ENCODE results near the gene CGB2. TPM values are rescaled to one million over a fixed set of nuclear protein-coding genes. Genes with fewer than 3 reads are reported as not detected.
A peak's percentile ranks its signal among the peaks of the same experiment; 100 is the strongest.

CGB2 gene
- total and polyA plus RNA-seq, 2 donors (not counting 1 experiment from before 2014, with no cell fraction given) = not detected

DNA sequence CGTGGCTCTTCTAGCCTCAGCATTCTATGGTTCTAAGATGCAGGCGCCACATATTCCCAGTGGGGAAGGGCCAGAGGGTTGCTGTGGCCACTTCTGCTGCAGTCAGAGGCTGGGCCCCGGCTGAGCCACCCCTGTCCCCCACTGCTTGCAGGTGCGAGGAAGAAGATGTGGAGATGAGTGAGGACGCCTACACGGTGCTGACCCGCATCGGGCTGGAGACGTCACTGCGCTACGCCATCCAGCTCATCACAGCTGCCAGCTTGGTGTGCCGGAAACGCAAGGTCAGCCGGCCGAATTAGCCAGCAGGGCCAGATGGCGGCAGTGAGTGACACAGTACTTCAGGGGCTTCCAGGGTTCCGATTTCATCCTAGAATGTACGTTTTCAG, 16.8 kb upstream of the CGB2 start:
- no peaks in the 10 kb centered on the region for H4K20me1 ChIP-seq (ENCODE audit: control insufficient read depth, insufficient read depth, low read length, poor library complexity, severe bottlenecking)
- H3K4me2 ChIP-seq (replicated peaks; ENCODE audit: low read depth, low read length, poor library complexity, severe bottlenecking) = no peak overlapping the region
- H3K27me3 Mint-ChIP-seq = no peaks in the 10 kb centered on the region
- intact Hi-C loops (cut with micrococcal nuclease) = no loop called here
- peaks cover 0 to 9% (median 2%) of the 10 kb centered on the region in 4 experiments for H3K27me3 ChIP-seq (replicated peaks in 1 of 4; ENCODE audit: control extremely low read depth in 1 of 4, control insufficient read depth in 3 of 4, insufficient read depth in 4 of 4, low read length in 3 of 4)
- H3K36me3 ChIP-seq (replicated peaks in 1 of 2; ENCODE audit: control extremely low read depth in 1 of 2, control insufficient read depth in 1 of 2, extremely low read depth in 1 of 2, insufficient read depth in 2 of 2, low read length in 1 of 2) = peaks cover 0 to 26% of the 10 kb centered on the region in 2 experiments
- 93% methylated on average over 18 of the region's 18 CpGs for WGBS (ENCODE audit: insufficient coverage)
- no peak overlapping the region for H3K9ac ChIP-seq (ENCODE audit: low read length)
- ChIA-PET POLR2A (no interaction called here), CTCF (no interaction called here)
- H3K4me1 ChIP-seq (ENCODE audit: control insufficient read depth in 2 of 2, insufficient read depth in 2 of 2, low read length in 2 of 2) = peaks cover 15 to 25% of the 10 kb centered on the region in 2 donors
- no peak overlapping the region for H3K4me3 ChIP-seq (ENCODE audit: control extremely low read depth in 1 of 5, extremely low read depth in 1 of 5, insufficient read depth in 1 of 5, low read depth in 2 of 5, low read length in 4 of 5)
- no peaks in the 10 kb centered on the region for H3K79me2 ChIP-seq (ENCODE audit: control insufficient read depth, insufficient read depth, low read length)
- no peak overlapping the region for H2AFZ ChIP-seq (ENCODE audit: insufficient read depth, low read depth, low read length, poor library complexity, severe bottlenecking)
- ATAC-seq (ENCODE audit: low read depth) (no peak), DNase-seq (no peak)
- no peaks in the 10 kb centered on the region for H3K9me3 Mint-ChIP-seq (ENCODE audit: insufficient read depth)
- no peak overlapping the region for H3K27ac Mint-ChIP-seq
- no peaks in the 10 kb centered on the region for H3K9me3 ChIP-seq (ENCODE audit: control extremely low read depth in 1 of 3, control insufficient read depth in 2 of 3, insufficient read depth in 1 of 3, low read length in 2 of 3)
- peaks cover 18% of the 10 kb centered on the region for H3K4me1 Mint-ChIP-seq
- no peak for TF ChIP-seq EZH2 (IDR thresholded peaks at IDR 0.05; ENCODE audit: borderline replicate concordance, insufficient read depth, low read depth, low read length, poor library complexity, severe bottlenecking)
- TF ChIP-seq, protein P1, sequence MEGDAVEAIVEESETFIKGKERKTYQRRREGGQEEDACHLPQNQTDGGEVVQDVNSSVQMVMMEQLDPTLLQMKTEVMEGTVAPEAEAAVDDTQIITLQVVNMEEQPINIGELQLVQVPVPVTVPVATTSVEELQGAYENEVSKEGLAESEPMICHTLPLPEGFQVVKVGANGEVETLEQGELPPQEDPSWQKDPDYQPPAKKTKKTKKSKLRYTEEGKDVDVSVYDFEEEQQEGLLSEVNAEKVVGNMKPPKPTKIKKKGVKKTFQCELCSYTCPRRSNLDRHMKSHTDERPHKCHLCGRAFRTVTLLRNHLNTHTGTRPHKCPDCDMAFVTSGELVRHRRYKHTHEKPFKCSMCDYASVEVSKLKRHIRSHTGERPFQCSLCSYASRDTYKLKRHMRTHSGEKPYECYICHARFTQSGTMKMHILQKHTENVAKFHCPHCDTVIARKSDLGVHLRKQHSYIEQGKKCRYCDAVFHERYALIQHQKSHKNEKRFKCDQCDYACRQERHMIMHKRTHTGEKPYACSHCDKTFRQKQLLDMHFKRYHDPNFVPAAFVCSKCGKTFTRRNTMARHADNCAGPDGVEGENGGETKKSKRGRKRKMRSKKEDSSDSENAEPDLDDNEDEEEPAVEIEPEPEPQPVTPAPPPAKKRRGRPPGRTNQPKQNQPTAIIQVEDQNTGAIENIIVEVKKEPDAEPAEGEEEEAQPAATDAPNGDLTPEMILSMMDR (IDR thresholded peaks at IDR 0.05) = no peak
- no peak overlapping the region for H3K27ac ChIP-seq (ENCODE audit: low read length in 2 of 2)
- no peak overlapping the region for H3K4me3 Mint-ChIP-seq

DNA sequence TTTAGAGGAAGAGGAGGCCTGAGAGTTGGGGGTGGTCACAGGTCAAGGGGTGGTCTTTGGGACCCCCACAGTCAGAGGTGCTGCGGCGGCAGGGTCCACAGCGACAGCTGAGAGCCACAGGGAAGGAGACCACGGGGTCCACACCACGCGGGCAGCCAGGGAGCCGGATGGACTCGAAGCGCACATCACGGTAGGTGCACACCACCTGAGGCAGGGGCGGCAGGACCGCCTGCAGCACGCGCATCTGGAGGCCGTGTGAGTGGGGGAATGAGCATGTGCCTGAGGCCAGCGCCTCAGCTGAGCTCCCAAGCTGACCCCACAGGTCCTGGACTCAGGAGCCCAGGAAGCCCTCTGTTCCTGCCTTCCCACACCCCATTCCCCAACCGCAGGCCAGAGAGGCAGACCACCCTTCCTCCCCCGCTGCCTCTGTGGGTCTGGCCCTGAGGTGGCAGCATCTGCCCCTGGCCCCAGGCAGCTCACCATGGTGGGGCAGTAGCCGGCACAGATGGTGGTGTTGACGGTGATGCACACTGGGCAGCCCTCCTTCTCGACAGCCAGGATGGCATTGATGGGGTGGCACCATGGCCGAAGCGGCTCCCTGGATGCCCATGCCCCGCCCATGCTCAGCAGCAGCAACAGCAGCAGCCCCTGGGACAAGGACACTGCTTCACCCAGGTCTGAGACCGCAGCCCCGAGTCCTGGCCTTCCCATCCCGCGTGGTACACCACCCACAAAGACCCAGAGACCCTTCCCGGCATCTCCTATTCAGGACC, 15.4 kb upstream of the CGB2 start:
- no peak overlapping the region for H3K4me3 ChIP-seq (ENCODE audit: control extremely low read depth in 1 of 5, extremely low read depth in 1 of 5, insufficient read depth in 1 of 5, low read depth in 2 of 5, low read length in 4 of 5)
- H3K4me1 ChIP-seq (ENCODE audit: control insufficient read depth in 2 of 2, insufficient read depth in 2 of 2, low read length in 2 of 2) = peaks cover 24 to 38% of the 10 kb centered on the region in 2 donors
- no peaks in the 10 kb centered on the region for H3K9me3 ChIP-seq (ENCODE audit: control extremely low read depth in 1 of 3, control insufficient read depth in 2 of 3, insufficient read depth in 1 of 3, low read length in 2 of 3)
- CTCF ChIA-PET = no interaction called here
- peak; percentile 11 for DNase-seq
- H3K9ac ChIP-seq (ENCODE audit: low read length) = no peak overlapping the region
- peaks cover 31% of the 10 kb centered on the region for H3K4me1 Mint-ChIP-seq
- H3K27me3 Mint-ChIP-seq = no peaks in the 10 kb centered on the region
- peaks cover 0 to 15% of the 10 kb centered on the region in 2 experiments for H3K36me3 ChIP-seq (replicated peaks in 1 of 2; ENCODE audit: control extremely low read depth in 1 of 2, control insufficient read depth in 1 of 2, extremely low read depth in 1 of 2, insufficient read depth in 2 of 2, low read length in 1 of 2)
- TF ChIP-seq, protein P1 (IDR thresholded peaks at IDR 0.05) = no peak
- no peak for TF ChIP-seq EZH2 (IDR thresholded peaks at IDR 0.05; ENCODE audit: borderline replicate concordance, insufficient read depth, low read depth, low read length, poor library complexity, severe bottlenecking)
- no peak overlapping the region for H2AFZ ChIP-seq (ENCODE audit: insufficient read depth, low read depth, low read length, poor library complexity, severe bottlenecking)
- ATAC-seq (ENCODE audit: low read depth) = no peak
- H3K79me2 ChIP-seq (ENCODE audit: control insufficient read depth, insufficient read depth, low read length) = no peaks in the 10 kb centered on the region
- 98% methylated on average over 15 of the region's 29 CpGs for WGBS (ENCODE audit: insufficient coverage)
- no peaks in the 10 kb centered on the region for H4K20me1 ChIP-seq (ENCODE audit: control insufficient read depth, insufficient read depth, low read length, poor library complexity, severe bottlenecking)
- no peak overlapping the region for H3K4me2 ChIP-seq (replicated peaks; ENCODE audit: low read depth, low read length, poor library complexity, severe bottlenecking)
- intact Hi-C loops (cut with micrococcal nuclease) = no loop called here
- peak overlapping the region; percentile 39 for H3K4me3 Mint-ChIP-seq
- no peaks in the 10 kb centered on the region for H3K9me3 Mint-ChIP-seq (ENCODE audit: insufficient read depth)
- peaks cover 0 to 9% (median 2%) of the 10 kb centered on the region in 4 experiments for H3K27me3 ChIP-seq (replicated peaks in 1 of 4; ENCODE audit: control extremely low read depth in 1 of 4, control insufficient read depth in 3 of 4, insufficient read depth in 4 of 4, low read length in 3 of 4)
- no peak overlapping the region for H3K27ac ChIP-seq (ENCODE audit: low read length in 2 of 2)
- POLR2A ChIA-PET = no interaction called here
- H3K27ac Mint-ChIP-seq = no peak overlapping the region

Data from B cell (primary cell).